Stimulated activated CD8-positive, alpha-beta memory T cell treated with anti-CD3 and anti-CD28 coated beads, Interleukin-7, amount 100 ng/mL, for 4 hours (primary cell): Measurements from ENCODE around the gene ARHGAP10.
"Not testable (repeated sequence)": the region's sequence is repeated elsewhere in the genome, so short reads cannot be mapped to it uniquely, and the experiment has no call there.

Source experiments
- DNase-seq, 2 donors: peaks; one replicate each; pipeline ENCODE4 v3.0.0-alpha.2; 2020; ENCODE audit warnings: low read depth in 2 of 2

The ARHGAP10 gene

GRCh38 chr4:147991543-147992283, 259.8 kb downstream of the ARHGAP10 start:
- no peak for DNase-seq

DNA sequence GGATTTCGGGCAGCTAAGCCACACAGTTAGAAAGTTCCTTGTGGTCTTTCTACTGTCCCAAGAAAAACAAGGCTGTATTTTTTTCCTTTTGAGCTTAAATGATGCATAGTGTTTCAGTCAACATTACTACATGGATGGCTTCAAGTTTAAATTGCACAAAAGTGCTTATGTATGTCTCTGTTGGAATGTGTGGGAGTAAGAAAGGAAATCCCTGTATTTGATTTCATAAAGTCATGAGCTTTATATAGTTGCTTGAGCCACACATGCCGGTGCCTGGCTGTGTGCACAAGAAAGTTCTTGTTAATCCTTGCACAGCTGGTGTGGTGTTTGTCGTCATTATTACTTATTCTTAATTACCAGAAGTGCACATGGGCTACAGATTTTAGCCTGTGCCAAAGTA, 262.2 kb downstream of the ARHGAP10 start:
- DNase-seq, result no peak

GRCh38 chr4:147994491-147995385, 262.9 kb downstream of the ARHGAP10 start:
- no peak for DNase-seq

DNA sequence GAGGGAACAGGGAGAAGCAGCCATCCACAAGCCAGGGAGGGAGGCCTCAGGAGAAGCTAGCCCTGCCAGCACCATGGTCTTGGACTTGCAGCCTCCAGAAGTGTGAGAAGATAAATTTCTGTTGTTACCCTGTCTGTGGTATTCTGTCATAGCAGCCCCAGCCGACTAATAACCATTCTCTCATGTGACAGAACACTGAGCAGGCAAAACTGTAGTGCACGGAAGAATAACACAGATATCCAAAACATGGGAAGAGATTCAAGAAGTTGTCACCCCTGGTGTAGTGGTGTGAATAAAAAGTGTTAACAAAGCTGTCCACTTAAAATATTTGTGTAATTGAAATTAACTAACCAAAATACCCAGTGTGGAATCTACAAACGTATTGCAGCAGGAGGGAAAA, 265.0 kb downstream of the ARHGAP10 start:
- DNase-seq, result no peak

GRCh38 chr4:148000038-148000437, 268.1 kb downstream of the ARHGAP10 start:
- DNase-seq, result not testable (repeated sequence)

- DNase-seq, result no peak
These were observed 272.5 kb downstream of the ARHGAP10 start for GRCh38 chr4:148004228-148004857.

- DNase-seq, result no peak
These were observed 274.1 kb downstream of the ARHGAP10 start for GRCh38 chr4:148006001-148006400.

DNA sequence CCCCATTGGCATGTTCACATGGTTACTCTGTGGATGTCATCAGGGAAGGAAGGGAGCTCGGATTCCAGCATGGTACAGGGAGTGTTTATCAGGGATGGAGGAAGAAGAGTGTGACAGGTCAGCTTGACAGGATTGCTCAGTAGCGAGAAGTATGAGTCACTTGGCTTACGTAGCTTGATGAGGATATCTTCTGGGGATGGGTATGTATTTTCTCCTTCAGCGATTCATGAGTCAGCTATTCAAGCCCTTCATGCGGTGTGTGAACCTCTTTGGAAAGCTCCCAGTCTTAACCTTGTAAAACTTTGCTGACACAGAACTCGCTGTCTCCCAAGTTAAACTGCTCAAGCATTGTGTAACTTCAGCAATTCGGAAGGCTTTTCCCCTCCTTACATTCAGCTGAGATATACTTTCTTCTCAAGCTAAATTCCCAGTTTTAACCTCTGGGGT, 275.4 kb downstream of the ARHGAP10 start:
- no peak for DNase-seq

DNA sequence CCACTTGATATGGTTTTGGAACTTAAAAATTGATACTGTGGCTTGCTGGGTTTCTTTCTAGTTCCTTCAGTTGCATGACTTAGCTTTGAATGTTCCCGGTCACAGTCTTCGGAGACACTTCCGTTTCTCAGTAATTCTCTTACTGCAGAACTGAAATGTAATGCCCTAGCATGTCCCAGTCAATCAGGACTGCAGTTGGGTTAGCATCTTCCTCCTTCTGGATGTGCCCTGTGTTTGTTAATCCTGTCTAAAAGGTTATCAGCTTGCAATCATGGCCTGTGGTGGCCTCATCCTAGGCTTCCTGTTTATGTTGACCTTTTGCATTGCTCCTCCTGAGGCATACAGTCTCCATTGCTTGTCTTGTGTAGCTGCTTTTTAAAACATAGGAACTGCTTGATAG, 275.9 kb downstream of the ARHGAP10 start:
- DNase-seq, result no peak

DNA sequence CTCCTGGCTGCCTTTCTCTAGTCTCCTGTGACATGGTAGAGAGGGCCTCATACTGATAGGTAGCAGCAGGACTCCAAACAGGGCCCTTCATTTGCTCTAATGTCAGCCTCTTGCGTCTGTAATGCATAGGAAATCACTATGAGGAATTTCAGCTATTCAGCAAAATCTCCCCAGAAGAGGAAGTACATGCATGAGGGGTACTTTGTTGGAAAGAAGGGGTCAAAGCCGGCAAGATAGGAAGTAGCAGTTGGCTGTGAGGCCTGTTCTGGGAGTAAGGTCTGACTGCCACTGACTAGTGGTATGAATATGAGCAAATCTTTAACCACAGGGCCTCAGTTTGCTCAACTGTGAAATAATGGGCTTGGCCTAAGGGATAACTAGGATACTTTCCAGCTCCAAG, 283.2 kb downstream of the ARHGAP10 start:
- DNase-seq, result no peak

- no peak for DNase-seq
These were observed 283.6 kb downstream of the ARHGAP10 start for GRCh38 chr4:148015468-148015867.

- no peak for DNase-seq
These were observed 284.3 kb downstream of the ARHGAP10 start for GRCh38 chr4:148016063-148016637.

DNA sequence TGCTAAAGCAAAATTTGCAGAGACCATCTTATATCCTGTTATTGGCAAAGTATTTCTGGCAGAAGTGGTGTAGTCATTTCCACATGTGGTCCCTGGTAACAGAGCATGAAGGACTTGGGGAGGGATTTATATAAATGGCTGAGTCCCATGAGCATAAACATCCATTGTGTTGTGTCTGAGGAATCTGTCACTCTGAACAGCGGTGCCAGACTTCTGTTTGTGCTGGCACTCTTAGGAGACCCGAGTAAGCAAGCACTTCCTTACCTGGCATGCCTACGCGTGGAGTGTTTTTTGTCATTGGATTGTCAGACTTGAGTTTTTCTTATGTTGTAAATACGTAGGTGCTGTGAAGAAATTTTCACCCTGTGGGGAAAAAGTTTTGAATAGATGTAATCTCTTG, 285.9 kb downstream of the ARHGAP10 start:
- DNase-seq, result no peak

DNA sequence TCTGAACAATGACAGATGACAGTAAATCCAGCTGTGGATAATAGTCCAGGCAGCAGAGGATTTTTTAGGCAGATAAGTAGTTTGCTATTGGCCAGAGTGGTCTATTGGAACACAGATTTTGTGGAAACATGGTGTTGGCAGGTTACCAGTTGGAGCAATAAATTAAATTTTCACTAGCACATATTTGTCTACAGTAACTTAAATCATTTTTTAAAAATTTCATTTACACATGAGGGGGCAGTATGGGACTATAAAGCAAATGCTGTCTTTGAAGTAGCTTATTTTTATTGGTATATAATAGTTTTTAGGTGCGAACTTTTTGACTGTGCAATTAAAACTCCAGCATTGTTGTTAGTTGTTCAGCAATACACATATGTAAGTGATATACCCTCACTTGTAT, 289.8 kb downstream of the ARHGAP10 start:
- no peak for DNase-seq

- DNase-seq, result no peak
These were observed 291.1 kb downstream of the ARHGAP10 start for GRCh38 chr4:148022975-148023374.

DNA sequence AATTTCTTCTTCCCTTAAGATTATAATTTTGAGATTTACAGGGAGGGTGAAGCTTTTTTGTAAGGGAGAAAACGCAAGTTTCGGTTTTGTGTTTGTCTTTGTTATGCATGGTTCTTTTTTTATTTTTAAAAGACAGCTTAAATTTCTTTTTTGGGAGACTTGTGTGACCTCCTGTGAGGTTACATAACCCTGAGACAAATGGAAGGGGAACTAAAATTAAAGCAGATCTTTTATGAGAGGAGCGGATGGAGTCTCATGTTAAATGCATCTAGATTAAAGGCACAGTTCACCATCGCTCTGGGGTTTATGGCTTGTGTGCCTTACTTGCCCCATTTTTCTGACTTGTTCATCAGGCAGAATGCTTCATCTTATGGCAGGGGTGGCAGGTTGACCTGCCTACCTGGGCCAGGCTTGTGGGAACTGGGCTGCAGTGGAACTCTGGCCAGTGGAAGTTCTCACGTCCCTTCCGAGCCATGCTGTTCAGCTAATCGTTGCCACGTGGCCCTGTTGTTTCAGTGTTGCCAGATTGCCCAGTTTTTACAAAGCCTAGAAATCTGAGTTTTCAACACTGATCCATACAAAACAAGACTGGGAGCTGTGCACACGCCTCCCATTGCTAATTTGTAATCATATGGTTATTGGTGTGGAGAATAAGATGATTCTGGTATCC, 291.8 kb downstream of the ARHGAP10 start:
- no peak for DNase-seq

DNA sequence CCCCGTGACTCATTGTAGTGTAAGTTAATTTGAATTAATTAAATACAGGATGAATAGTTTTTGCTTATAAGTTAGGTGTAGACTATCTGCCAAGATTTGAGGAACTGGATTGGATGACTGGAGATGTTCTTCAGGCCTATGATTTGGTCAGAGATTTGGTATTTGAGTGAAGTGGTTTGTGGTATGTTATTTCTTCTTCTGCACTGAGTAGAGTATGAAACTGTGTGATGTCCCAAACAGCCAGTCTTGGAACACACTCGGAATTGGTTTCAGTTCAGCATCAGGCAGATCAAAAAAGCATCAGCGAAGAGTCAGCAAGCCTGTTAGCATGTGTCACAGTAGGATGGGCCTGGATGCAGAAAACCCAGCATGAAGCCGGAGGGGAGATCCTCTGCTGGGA, 294.1 kb downstream of the ARHGAP10 start:
- DNase-seq, result no peak

DNA sequence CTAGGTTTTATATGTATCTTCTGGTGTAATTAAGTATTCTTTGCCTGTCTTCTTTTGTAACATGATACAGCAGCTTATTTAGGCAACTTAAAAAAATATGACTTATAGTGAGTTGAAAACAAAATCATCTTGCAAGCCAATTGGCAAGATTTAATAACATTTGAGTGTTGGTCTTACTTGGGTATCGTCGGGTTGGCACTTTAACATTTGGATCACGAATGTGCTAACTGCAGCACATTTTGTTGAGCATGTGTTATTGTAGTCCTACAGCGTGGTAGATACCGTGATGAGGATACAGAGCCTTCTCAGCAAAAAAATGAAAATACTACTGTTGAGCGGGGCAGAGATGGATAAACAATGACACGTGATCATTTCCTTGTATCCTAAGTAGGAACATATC, 295.3 kb downstream of the ARHGAP10 start:
- no peak for DNase-seq

- DNase-seq, result no peak
These were observed 297.9 kb downstream of the ARHGAP10 start for GRCh38 chr4:148029781-148030180.

DNA sequence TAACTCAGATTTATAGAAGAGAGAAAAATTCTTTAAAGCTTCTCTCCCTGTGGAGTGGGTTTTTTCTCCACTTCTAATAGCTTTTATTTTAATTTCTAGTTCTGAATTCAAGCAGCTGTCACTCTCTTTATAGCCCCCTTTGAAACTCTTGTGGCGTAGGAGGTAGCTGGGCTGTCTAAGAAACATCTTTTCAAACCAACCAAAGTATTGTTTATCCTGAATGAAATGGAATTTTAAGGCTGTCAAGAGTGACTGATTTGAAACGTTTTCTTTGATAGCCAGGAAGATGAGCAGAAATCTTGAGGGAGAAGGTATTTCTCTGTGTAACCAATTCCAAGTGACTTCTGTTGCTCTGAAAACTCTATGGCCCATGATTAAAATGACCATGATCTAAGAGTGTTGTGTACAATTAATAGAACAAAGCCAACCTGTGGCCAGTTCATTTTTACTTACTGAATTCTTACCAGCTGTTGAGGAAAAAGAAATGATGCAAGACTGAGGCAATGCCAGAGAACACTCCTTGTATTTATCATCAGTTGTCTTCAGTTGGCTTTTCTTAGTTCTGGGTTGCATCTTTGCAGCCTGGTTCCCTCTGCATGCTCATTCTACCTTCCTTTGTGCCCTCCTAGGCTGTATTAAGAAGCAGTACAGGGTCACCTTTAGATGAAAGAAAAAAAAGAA, 298.4 kb downstream of the ARHGAP10 start:
- DNase-seq, result no peak

GRCh38 chr4:148034813-148035212, 302.9 kb downstream of the ARHGAP10 start:
- DNase-seq, result no peak
